Islet of Langerhans (tissue), 1 donor: ENCODE results near the gene TRIOBP.
"Not testable (repeated sequence)": the region's sequence is repeated elsewhere in the genome, so short reads cannot be mapped to it uniquely, and the experiment has no call there.

ENCODE experiments used
- FAIRE-seq: peaks from one replicate; lab custom pipeline; 2011; peaks lifted over from hg19 to GRCh38; lab: Jason Lieb, UNC

The TRIOBP gene, protein sequence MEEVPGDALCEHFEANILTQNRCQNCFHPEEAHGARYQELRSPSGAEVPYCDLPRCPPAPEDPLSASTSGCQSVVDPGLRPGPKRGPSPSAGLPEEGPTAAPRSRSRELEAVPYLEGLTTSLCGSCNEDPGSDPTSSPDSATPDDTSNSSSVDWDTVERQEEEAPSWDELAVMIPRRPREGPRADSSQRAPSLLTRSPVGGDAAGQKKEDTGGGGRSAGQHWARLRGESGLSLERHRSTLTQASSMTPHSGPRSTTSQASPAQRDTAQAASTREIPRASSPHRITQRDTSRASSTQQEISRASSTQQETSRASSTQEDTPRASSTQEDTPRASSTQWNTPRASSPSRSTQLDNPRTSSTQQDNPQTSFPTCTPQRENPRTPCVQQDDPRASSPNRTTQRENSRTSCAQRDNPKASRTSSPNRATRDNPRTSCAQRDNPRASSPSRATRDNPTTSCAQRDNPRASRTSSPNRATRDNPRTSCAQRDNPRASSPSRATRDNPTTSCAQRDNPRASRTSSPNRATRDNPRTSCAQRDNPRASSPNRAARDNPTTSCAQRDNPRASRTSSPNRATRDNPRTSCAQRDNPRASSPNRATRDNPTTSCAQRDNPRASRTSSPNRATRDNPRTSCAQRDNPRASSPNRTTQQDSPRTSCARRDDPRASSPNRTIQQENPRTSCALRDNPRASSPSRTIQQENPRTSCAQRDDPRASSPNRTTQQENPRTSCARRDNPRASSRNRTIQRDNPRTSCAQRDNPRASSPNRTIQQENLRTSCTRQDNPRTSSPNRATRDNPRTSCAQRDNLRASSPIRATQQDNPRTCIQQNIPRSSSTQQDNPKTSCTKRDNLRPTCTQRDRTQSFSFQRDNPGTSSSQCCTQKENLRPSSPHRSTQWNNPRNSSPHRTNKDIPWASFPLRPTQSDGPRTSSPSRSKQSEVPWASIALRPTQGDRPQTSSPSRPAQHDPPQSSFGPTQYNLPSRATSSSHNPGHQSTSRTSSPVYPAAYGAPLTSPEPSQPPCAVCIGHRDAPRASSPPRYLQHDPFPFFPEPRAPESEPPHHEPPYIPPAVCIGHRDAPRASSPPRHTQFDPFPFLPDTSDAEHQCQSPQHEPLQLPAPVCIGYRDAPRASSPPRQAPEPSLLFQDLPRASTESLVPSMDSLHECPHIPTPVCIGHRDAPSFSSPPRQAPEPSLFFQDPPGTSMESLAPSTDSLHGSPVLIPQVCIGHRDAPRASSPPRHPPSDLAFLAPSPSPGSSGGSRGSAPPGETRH (N-terminal part only)

DNA sequence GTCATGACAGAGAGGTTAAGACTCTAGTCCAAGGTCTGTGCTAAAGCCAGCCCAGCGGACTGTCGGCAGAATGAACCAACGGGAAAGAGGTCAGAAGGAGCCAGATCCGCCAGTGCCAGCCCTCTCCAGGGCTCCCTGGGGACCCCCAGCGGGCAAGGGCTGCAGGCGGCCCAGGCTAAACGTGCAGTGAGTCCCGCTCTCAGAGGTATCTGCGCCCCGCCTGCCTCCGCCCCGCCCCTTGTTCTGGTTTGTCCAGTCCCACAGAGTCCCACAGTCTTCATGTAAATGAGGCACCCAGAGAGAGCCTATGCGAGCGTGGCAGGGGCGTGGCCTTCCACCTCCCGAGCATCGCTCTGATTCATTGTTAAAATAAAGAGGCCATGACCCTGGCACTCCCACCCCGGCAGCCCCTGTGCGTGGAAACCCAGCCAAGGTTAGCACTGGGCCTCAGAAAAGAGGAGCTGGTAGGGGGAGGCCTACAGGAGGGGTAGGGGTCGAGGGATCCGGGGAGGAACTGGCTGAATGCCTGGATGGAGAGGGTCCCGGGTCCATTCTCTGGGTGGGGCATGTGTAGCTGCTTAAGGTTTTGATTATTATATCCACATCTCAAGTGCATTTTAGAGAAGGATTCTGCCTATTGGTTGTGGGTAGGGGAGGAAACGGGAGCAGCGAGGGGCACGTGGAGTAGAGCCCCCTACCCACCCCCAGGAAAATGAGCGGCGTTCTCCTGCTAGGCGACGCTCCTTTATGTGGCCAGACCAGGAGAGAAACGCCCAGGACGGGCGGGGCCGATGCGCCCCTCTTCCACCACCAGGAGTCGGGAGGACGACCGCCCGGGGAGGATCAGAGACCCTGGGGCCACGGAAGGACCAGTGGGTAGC lies at the start of gene TRIOBP:
TSS of gene TRIOBP (plus strand) at position 392 of the 881 bp plus-strand sequence. CDS start 4,318 bp downstream, outside the sequence.
- FAIRE-seq = no peak

- FAIRE-seq = no peak
These were observed 49.5 kb upstream of the TRIOBP start for GRCh38 chr22:37647317-37647716.

- FAIRE-seq = no peak
These were observed 48.9 kb upstream of the TRIOBP start for GRCh38 chr22:37647928-37648327.

- no peak for FAIRE-seq
These were observed 46.2 kb upstream of the TRIOBP start for GRCh38 chr22:37650463-37651136.

GRCh38 chr22:37654563-37655251 lies 42.1 kb upstream of the TRIOBP start:
- no peak for FAIRE-seq

DNA sequence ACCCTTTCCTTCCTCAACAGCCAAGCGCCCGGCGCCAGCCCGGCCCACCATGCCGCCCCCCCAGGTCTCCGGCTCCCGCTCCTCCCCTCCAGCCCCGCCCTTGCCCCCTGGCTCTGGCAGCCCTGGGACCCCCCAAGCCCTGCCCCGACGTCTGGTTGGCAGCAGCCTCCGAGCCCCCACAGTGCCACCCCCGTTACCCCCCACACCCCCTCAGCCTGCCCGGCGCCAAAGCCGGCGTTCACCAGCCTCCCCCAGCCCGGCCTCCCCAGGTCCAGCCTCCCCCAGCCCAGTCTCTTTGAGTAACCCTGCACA lies 41.6 kb upstream of the TRIOBP start:
- no peak for FAIRE-seq

DNA sequence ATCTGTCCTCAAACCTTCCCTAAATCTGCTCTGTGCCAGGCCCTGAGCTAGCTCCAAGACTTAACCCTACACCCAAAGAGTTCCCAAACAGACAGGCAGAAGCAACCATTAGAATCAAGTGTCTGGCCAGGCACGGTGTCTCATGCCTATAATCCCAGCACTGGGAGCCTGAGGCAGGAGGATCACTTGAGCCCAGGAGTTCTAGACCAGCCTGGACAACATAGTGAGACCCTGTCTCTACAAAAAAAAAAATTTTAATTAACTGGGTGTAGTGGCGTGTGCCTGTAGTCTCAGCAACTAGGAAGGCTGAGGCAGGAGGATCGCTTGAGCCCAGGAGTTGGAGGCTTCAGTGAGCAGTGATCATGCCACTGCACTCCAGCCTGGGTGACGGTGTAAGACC lies 40.3 kb upstream of the TRIOBP start:
- FAIRE-seq = not testable (repeated sequence)

GRCh38 chr22:37657590-37658132 lies 39.2 kb upstream of the TRIOBP start:
- FAIRE-seq = no peak

DNA sequence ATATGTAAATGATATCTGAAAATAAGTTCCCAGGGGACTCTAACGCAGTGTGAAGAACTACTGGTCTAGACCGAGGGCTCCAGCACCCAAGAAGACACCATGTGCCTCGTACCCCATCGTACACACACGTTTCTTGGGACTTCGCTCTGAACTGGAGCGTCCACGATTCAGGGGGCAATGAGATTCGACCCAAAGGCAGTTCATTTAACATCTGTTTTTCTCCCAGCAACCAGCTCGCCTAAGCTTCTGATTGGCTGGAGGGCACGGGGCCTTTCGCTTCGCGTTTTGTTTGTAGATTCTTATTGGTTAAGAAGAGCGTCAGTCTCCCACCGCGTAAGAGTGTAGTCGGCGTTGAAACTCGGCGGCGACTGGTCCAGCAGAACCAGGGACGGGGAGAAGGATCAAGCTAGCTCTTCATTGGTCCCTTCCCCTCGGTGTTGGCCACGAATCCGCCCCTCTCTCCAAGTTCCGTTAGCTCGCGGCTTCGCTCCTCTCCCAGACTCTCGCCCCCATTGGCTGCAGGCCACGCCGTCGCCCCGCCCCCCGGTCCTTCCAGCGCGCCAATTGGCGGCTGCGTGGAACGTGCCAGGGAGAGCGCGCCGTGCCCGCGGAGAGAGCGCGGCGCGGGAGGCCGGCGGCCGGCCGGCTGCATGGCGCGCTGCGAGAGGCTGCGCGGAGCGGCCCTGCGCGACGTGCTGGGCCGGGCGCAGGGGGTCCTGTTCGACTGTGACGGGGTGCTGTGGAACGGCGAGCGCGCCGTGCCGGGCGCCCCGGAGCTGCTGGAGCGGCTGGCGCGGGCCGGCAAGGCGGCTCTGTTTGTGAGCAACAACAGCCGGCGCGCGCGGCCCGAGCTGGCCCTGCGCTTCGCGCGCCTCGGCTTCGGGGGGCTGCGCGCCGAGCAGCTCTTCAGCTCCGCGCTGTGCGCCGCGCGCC lies 38.4 kb upstream of the TRIOBP start, which contains the start of gene PDXP:
TSS of gene PDXP (plus strand) at position 591 of the 933 bp plus-strand sequence. CDS start at position 651, 60 bp downstream.
- FAIRE-seq = peak; percentile 98

DNA sequence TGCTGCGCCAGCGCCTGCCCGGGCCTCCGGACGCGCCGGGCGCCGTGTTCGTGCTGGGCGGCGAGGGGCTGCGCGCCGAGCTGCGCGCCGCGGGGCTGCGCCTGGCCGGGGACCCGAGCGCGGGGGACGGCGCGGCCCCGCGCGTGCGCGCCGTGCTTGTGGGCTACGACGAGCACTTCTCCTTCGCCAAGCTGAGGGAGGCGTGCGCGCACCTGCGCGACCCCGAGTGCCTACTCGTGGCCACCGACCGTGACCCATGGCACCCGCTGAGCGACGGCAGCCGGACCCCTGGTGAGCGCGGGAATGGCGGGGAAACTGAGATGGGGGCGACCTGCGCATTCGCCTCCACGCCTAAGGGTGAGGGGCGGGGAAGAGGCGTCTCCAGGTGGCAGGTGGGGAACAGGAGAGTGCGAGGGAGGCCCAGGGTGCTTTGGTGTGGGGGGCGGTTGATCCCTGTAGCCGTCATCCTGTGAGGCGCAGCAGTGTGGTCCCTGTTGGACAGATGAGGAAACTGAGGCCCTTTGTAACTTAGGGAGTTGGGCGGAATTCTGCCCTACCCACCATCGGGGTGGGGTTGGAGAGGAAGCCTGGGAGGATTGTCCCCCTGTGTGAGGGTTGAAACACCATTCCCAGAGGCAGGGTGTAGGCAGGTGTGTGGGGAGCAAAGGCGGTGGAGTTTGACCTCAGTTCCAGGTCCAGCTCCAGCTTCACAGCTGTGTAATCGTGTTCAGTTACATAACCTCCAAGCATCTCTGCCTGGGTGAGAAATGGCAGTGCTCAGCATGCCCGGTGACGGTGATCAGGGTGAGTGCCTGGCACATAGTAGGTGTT lies 37.6 kb upstream of the TRIOBP start:
- no peak for FAIRE-seq

- FAIRE-seq = no peak
These were observed 36.7 kb upstream of the TRIOBP start for GRCh38 chr22:37659897-37660708.

- no peak for FAIRE-seq
These were observed 36.2 kb upstream of the TRIOBP start for GRCh38 chr22:37660709-37661045.

- FAIRE-seq = peak; percentile 74
These were observed 35.5 kb upstream of the TRIOBP start for GRCh38 chr22:37661160-37661924.

GRCh38 chr22:37662039-37662438 lies 34.8 kb upstream of the TRIOBP start:
- FAIRE-seq = no peak

- FAIRE-seq = no peak
These were observed 33.2 kb upstream of the TRIOBP start for GRCh38 chr22:37663521-37664140.
